ENCODE measurements around the gene POLR2I.
"Not testable (repeated sequence)": the region's sequence is repeated elsewhere in the genome, so short reads cannot be mapped to it uniquely, and the experiment has no call there.

The POLR2I gene

GRCh38 chr19:36131221-36131620 is 16.5 kb upstream of the POLR2I start:
- not testable (repeated sequence) for DNase-seq (ENCODE audit: low spot score)

DNA sequence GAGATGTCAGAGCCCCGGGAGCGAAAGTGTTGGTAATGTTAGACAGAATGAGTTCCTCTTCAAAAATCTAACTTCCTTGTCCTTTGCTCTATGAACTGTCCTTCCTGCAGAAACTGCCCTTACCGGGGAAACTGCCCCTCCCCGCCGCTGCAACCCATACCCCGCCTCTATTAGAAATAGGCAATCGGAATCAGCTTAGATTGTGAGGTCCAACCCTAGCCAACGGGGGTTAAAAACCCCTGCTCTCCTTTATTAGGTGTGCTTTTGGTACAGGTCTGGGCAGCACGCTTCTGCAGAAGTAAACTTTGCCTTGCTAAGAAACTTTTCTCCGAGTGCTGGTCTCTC is 13.7 kb upstream of the POLR2I start:
- DNase-seq (ENCODE audit: low spot score) = no peak

DNA sequence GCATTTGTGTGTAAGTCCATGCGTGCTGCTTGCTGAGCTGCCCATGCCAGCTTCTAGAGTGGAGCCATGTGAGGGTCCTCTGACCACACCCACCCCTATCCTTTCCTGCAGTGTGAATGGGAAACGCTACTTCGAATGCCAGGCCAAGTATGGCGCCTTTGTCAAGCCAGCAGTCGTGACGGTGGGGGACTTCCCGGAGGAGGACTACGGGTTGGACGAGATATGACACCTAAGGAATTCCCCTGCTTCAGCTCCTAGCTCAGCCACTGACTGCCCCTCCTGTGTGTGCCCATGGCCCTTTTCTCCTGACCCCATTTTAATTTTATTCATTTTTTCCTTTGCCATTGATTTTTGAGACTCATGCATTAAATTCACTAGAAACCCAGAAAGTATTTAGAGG is 10.9 kb upstream of the POLR2I start:
- no peak for DNase-seq (ENCODE audit: low spot score)

DNA sequence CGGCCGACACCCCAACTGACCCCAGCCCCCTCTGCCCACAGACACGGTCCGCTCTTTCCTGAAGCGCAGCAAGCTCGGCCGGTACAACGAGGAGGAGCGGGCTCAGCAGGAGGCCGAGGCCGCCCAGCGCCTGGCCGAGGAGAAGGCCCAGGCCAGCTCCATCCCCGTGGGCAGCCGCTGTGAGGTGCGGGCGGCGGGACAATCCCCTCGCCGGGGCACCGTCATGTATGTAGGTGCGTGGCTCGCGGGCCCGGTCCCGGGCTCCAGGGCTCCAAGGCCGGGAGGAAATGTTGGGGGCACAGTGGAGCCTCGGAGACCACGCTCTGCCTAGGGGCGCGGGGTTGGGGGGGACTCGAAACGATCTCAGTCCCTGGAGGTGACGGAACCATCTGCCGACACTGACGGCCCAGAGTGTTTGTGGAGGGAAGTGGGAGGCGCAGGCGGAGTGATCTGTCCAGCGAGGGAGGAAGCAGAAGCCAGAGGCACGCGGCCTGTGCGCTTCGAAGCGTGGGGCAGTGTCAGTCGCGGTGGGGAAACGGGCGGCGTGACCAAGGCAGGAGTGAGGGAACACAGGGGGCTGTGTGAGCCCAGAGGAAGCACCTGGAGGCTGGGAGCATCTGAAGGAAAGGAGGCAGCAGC is 6.9 kb upstream of the POLR2I start:
- no peak for DNase-seq (ENCODE audit: low spot score)

GRCh38 chr19:36120984-36121358 is 6.3 kb upstream of the POLR2I start:
- DNase-seq (ENCODE audit: low spot score) = no peak

DNA sequence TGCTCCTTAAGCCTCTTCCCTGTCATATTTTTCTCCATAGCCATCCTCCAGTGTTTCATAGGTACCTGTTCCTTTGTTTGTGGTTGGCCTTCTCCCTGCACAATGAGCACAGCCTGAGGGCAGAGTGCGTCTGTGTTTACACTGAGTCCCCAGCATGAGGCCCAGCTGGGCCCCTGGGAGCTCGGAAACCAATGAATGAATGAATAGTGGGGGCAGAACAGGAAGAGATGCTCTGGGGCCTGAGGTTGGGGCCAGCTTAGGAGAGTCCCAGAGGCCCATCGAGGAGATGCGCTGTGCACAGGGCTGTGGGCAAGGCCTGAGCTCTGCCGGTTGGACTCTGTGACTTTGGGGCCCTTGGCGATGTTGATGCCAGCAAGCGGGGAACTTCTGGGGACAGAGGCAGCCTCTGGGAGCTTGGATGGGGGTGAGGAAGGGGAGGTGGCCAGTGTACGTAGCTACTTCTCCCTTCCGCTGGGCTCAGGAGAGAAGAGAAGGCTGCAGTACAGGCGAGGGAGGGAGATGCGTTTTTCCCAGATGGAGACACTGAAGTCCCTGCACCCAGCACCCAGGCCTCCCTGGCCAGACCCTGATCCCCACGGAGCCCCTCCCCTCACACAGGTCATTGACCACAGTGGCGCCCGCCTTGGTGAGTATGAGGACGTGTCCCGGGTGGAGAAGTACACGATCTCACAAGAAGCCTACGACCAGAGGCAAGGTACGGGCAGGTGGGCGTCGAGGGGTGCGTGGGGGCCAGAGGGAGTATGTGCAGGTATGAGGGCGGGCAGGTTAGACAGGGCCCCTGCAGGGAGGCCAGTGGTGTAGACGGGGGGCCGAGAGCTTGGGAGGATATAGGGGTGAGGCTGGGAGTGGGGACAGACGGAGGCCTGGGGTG is 5.7 kb upstream of the POLR2I start:
- DNase-seq (ENCODE audit: low spot score) = no peak

- no peak for DNase-seq (ENCODE audit: low spot score)
Observed at GRCh38 chr19:36116344-36116637, 1.6 kb upstream of the POLR2I start.

GRCh38 chr19:36115453-36116343 is 1.0 kb upstream of the POLR2I start, which contains the start of gene TBCB:
TSS of gene TBCB (plus strand) at chr19:36115468. CDS start at chr19:36115561, 93 bp downstream.
- no peak for DNase-seq (ENCODE audit: low spot score)

DNA sequence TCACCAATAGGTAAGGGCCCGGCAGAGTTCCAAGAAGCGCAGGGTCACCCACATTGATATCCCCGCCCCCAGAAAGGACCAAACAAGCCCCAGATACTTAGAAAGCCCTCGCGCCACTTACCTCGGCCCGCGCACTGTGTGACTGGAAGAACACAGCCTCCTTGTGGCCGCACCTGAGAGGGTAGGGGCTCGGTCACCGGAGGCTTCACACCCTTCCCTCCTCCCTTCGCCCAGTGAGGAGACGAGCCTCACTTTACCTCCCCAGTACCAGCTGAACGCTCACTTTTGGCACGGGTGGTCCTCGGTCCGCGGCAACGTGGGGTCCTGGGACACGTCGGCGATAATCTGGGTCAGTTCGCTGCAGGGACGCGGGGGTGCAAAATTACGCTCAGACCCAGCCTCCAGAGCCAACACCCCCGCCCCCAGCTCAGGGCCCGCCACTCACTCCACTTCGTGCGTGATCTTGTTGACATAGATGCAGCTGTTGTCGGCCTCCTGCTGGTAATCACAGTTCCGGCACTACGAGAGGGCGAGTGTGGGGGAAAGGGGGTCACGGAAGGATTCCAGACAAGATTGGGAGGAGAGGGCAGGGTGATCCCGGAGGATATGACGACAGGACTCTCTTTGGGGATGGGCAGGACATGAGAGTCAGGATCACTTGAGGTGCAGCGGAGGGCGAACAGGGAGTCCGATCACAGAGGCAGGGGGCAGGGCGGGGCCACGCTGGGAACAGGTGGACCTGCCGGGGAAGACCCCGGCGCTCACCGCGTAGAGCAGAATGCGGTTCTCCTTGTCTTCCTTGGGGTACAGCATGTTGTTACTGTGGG is 568 bp downstream of the POLR2I start:
- DNase-seq (ENCODE audit: low spot score) = peak; percentile 54

DNA sequence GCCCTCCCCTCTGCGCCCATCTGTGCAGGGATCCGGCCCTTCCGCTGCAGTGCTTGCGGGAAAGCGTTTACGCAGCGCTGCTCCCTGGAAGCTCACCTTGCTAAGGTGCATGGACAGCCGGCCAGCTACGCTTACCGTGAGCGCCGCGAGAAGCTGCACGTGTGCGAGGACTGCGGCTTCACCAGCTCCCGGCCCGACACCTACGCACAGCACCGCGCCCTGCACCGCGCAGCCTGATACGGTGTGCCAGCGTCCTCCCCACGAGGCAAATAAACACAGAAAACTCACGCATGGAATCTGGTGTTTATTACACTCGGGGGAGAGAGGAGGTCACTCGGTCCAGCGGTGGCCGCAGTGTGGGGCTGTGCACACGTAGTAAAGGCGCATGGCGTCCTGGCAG is 1.2 kb downstream of the POLR2I start:
- no peak for DNase-seq (ENCODE audit: low spot score)

GRCh38 chr19:36112678-36113077 is 2.0 kb downstream of the POLR2I start:
- DNase-seq (ENCODE audit: low spot score) = no peak

DNA sequence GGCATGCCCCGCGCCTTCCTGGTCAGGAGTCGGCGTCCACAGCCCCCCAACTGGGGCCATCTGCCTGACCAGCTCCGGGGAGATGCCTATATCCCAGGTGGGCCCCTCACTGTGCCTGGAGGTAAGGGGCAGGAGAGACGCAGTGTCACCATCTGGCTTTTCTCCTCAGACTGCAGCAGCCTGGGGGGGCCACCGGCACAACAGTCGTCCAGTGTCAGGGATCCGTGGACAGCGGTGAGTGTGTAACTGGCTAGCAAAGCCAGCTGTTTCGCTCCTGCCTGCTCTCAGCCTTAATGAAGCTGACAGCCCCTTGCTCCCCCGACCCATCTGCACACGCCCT is 3.5 kb downstream of the POLR2I start:
- no peak for DNase-seq (ENCODE audit: low spot score)

DNA sequence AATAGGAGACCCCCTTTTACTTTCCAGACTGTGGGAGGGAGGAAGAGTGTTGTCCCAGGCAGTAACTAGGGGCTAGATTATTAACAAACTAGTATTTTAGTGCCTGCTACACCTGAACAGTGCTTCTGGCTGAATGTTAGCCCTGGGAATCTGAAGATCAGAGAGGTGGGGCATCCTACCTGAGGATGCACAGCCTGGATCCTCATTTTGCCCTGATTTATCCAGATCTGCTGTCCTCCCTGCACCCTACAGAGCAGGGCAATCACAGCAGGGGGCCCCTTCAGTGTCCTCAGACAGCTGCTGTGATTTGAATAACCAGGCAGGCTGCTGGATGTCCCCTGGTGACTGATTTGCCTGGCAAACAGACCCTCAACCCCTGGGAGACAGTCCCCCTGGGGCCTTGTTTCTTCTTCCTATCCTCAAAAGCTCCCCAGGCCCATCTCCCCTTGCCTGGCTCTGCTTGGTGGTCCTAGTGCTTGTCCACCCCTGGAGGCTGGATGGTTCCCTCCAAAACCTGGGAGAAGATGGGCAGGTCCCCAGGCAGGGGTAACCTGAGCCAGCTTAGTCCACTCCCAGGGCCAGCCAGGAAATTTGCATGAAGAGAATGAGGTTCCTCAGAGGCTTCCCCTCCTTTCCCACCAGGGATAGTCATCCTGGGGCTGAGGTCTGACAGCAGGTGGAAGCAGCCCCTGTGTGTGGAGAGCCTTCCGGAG is 4.0 kb downstream of the POLR2I start, which contains the start of gene OVOL3:
Gene OVOL3, plus strand, starts transcription at position 657 of the 713 bp plus-strand sequence. CDS start 60 bp downstream, outside the sequence.
- DNase-seq (ENCODE audit: low spot score) = no peak

DNA sequence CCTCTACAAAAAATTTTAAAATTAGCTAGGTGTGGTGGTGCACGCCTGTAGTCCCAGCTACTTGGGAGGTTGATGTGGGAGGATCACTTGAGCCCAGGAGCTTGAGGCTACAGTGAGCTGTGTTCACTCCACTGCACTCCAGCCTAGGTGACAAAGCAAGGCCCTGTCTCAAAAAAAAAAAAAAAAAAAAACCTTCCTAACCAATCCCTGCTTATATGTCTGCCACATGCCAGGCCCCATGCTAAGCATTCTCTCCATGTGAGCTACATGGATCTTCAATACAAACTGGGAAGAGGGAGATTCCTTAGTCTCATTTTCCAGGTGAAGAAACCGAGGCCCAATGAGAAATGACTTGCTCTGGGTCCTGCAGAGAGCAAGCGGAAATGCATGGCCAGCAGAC is 6.0 kb downstream of the POLR2I start:
- DNase-seq (ENCODE audit: low spot score) = no peak

GRCh38 chr19:36106991-36107390 is 7.7 kb downstream of the POLR2I start:
- no peak for DNase-seq (ENCODE audit: low spot score)

DNA sequence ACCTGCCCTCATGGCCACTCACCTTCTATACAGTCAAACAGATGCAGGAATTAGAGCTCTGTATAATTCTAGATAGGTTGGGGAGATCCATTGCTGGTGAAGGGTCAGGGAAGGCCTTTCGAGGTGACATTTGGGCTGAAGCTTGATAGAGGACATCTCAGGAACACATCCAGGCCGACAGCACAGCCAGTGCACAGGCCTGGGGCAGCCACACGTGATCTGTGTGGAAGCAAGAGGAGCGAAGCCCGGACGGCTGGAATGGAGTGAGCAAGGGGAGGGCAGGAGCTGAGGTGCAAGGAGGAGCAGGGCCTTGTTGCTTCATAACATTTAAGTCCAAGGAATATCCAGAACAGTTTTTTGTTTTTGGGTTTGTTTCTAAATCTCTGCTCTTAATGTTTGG is 8.2 kb downstream of the POLR2I start:
- DNase-seq (ENCODE audit: low spot score) = no peak

DNA sequence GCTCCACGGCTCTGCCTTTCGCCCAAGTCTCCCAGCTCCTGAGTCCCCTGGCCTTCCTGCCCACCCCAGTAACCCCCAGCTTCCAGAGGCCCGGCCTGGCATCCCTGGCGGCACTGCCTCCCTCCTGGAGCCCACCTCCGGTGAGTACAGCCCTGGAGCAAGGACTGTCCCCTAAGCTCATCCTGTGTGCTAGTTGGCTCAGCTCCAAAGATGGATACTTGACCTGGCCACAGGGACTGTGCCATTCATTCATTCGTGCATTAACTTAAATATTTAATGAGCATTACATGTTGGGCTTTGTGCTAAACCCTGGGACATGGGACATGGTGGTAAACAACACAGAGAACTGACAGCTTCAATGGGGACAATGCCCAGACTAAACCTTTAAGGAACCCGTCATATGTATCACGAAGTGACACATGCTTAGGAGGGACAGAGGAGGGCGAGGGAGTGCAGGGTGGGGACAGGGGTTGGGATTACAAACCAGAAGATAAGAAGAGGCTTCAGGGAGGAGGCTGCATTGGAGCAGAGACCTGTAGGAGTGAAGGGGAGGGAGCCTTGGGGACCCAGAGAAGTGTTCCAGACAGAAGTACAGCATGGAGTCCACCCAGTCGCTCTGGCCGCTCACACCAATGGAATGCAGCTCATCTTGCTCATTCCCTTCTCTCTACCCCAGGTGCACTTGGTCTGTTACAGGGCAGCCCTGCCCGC is 10.7 kb downstream of the POLR2I start:
- DNase-seq (ENCODE audit: low spot score) = no peak

- DNase-seq (ENCODE audit: low spot score) = no peak
Observed at GRCh38 chr19:36103040-36103626, 11.5 kb downstream of the POLR2I start.

DNA sequence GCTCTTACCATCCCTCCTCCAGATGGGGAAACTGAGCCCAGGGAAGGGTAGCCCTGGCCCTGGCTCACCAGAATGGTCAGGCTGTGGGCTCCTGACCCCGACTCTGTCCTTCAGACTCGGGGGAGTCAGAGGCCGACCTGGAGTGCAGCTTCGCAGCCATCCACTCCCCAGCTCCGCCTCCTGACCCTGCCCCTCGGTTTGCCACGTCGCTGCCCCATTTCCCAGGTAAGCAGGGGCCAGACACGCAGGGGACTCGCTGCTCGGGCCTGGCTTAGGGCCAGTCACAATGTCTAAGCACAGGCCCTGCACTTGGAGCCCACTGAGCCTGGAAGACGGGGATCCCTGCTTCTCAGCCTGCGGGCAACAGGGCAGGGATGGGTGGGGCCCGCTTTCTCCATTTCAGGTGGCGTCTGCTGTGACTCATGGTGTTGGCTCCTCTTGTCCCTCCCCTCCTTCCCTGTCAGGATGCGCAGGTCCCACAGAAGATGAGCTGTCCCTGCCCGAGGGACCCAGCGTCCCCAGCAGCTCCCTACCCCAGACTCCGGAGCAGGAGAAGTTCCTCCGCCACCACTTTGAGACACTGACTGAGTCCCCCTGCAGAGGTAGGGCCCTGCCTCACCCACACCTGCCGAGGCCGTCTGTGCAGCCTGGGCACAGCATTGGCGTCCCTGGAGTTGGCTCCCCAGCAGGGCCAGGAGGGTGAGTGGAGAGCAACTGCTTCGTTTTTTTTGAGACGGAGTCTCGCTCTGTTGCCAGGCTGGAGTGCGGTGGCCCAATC is 12.9 kb downstream of the POLR2I start:
- DNase-seq (ENCODE audit: low spot score) = no peak

Measured in cerebellar cortex (tissue), 1 donor.